ENCODE measurements around the gene FBXO10.

FBXO10 gene

GRCh38 chr9:37547328-37547878 lies 28.8 kb downstream of the FBXO10 start:
- no peaks in the 10 kb centered on the region for H3K36me3 Mint-ChIP-seq (ENCODE audit: low read depth)
- no peaks in the 10 kb centered on the region for H3K27me3 Mint-ChIP-seq
- no peak overlapping the region for H3K27ac Mint-ChIP-seq
- no peak overlapping the region for H3K4me3 Mint-ChIP-seq
- no peaks in the 10 kb centered on the region for H3K9me3 Mint-ChIP-seq
- peaks cover 8% of the 10 kb centered on the region for H3K4me1 Mint-ChIP-seq (ENCODE audit: low read depth)

GRCh38 chr9:37543468-37543867 lies 32.7 kb downstream of the FBXO10 start:
- no peaks in the 10 kb centered on the region for H3K9me3 Mint-ChIP-seq
- no peak overlapping the region for H3K27ac Mint-ChIP-seq
- H3K4me1 Mint-ChIP-seq (ENCODE audit: low read depth) = peaks cover 8% of the 10 kb centered on the region
- H3K4me3 Mint-ChIP-seq = no peak overlapping the region
- peaks cover 7% of the 10 kb centered on the region for H3K36me3 Mint-ChIP-seq (ENCODE audit: low read depth)
- H3K27me3 Mint-ChIP-seq = no peaks in the 10 kb centered on the region

- Mint-ChIP-seq H3K4me1 (ENCODE audit: low read depth) (peaks cover 8% of the 10 kb centered on the region), H3K4me3 (no peak overlapping the region), H3K27ac (no peak overlapping the region), H3K9me3 (no peaks in the 10 kb centered on the region), H3K36me3 (ENCODE audit: low read depth) (peaks cover 7% of the 10 kb centered on the region), H3K27me3 (no peaks in the 10 kb centered on the region)
Measured at GRCh38 chr9:37542895-37543294, 33.3 kb downstream of the FBXO10 start.

DNA sequence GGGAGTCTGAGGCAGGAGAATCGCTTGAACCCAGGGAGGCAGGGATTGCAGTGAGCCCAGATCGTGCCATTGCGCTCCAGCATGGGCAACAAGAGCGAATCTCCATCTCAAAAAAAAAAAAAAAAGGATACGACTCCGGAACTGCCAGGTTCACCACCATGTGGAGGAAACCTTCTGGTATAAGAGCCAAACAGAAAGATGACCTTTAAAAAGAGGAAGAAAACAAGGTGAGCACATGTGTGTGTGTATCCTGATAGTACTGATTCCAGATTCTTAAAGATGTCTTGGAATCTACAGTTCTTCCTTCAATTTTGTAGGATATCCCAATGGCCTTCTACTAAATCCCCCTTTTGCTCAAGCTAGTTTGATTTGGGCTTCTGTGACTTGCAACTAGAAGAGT lies 33.7 kb downstream of the FBXO10 start:
- Mint-ChIP-seq H3K27me3 (no peaks in the 10 kb centered on the region), H3K4me1 (ENCODE audit: low read depth) (peaks cover 8% of the 10 kb centered on the region), H3K27ac (no peak overlapping the region), H3K9me3 (no peaks in the 10 kb centered on the region), H3K36me3 (ENCODE audit: low read depth) (peaks cover 7% of the 10 kb centered on the region), H3K4me3 (no peak overlapping the region)

- Mint-ChIP-seq H3K4me1 (ENCODE audit: low read depth) (peaks cover 8% of the 10 kb centered on the region), H3K27ac (no peak overlapping the region), H3K4me3 (no peak overlapping the region), H3K9me3 (no peaks in the 10 kb centered on the region), H3K27me3 (no peaks in the 10 kb centered on the region), H3K36me3 (ENCODE audit: low read depth) (peaks cover 7% of the 10 kb centered on the region)
Measured at GRCh38 chr9:37541465-37541864, 34.7 kb downstream of the FBXO10 start.

DNA sequence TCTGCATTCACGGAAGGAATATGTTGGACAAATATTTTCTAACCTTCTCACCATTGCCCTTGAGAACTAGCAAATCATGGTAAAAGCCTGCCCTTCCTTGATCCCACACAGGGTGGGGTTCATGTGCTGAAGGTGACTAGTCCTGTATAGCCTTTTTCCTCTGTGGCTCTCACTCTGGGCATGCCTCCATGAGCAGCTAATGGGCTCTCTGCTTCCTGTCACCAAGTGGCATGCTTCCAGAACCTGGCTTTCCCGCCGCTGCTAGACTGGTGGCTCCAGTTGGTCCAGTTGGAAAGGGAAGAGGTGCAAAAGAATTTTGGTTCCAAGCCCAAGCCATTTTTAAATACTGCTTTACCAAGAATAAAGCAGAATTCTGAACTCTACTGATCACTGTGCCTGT lies 35.5 kb downstream of the FBXO10 start:
- Mint-ChIP-seq H3K27ac (no peak overlapping the region), H3K4me1 (ENCODE audit: low read depth) (peaks cover 8% of the 10 kb centered on the region), H3K4me3 (no peak overlapping the region), H3K9me3 (no peaks in the 10 kb centered on the region), H3K27me3 (no peaks in the 10 kb centered on the region), H3K36me3 (ENCODE audit: low read depth) (peaks cover 7% of the 10 kb centered on the region)

DNA sequence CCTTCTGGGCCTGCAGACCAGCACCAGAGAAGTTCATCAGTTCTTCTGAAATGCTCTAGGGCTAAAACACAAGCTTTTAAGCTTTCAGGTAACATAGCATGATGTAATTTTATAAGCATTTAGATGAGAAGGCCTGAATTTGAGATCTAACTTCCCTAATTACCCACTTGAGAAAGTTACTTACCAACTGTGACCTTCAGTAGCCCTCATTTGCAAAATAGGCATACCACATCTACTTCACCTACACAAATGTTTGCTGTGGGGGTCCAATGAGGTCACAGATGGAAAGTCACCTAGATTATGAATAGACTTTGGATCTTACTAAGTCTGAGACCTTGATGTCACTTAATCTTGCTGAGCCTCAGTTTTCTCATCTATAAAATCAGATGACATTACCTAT lies 36.5 kb downstream of the FBXO10 start:
- H3K27ac Mint-ChIP-seq = no peak overlapping the region
- no peaks in the 10 kb centered on the region for H3K27me3 Mint-ChIP-seq
- H3K4me3 Mint-ChIP-seq = no peak overlapping the region
- H3K36me3 Mint-ChIP-seq (ENCODE audit: low read depth) = peaks cover 7% of the 10 kb centered on the region
- H3K9me3 Mint-ChIP-seq = no peaks in the 10 kb centered on the region
- peaks cover 8% of the 10 kb centered on the region for H3K4me1 Mint-ChIP-seq (ENCODE audit: low read depth)

- Mint-ChIP-seq H3K9me3 (no peaks in the 10 kb centered on the region), H3K27me3 (no peaks in the 10 kb centered on the region), H3K4me1 (ENCODE audit: low read depth) (peaks cover 4% of the 10 kb centered on the region), H3K27ac (no peak overlapping the region), H3K4me3 (no peak overlapping the region), H3K36me3 (ENCODE audit: low read depth) (peaks cover 7% of the 10 kb centered on the region)
Measured at GRCh38 chr9:37538099-37538498, 38.1 kb downstream of the FBXO10 start.

DNA sequence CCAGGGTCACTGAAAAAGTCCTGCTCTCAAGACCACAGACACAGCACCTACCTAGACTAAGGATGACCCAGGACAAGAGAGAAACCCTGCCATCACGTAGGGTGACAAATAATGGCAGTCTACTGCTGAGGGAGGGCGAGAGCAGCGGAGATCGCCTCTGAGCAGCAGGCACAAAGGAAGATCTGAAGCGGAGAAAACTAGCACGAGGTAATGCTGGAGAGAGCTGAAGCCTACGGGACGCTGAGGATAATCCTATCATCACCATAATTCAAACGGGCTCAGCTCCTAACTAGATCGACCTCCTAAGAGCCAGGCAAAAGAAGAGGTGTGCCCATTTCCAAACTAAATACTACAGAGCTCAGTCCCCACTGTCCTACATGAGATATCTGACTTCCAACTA lies 41.3 kb downstream of the FBXO10 start:
- H3K27ac Mint-ChIP-seq = no peak overlapping the region
- H3K9me3 Mint-ChIP-seq = no peaks in the 10 kb centered on the region
- H3K27me3 Mint-ChIP-seq = no peaks in the 10 kb centered on the region
- peaks cover 2% of the 10 kb centered on the region for H3K4me1 Mint-ChIP-seq (ENCODE audit: low read depth)
- peaks cover 7% of the 10 kb centered on the region for H3K36me3 Mint-ChIP-seq (ENCODE audit: low read depth)
- no peak overlapping the region for H3K4me3 Mint-ChIP-seq

- Mint-ChIP-seq H3K36me3 (ENCODE audit: low read depth) (peaks cover 7% of the 10 kb centered on the region), H3K27me3 (no peaks in the 10 kb centered on the region), H3K4me3 (no peak overlapping the region), H3K4me1 (ENCODE audit: low read depth) (peaks cover 3% of the 10 kb centered on the region), H3K9me3 (no peaks in the 10 kb centered on the region), H3K27ac (no peak overlapping the region)
Measured at GRCh38 chr9:37534412-37534811, 41.8 kb downstream of the FBXO10 start.

- peaks cover 17% of the 10 kb centered on the region for H3K4me1 Mint-ChIP-seq (ENCODE audit: low read depth)
- H3K9me3 Mint-ChIP-seq = no peaks in the 10 kb centered on the region
- H3K36me3 Mint-ChIP-seq (ENCODE audit: low read depth) = peaks cover 10% of the 10 kb centered on the region
- H3K27ac Mint-ChIP-seq = no peak overlapping the region
- H3K4me3 Mint-ChIP-seq = peak overlapping the region; percentile 24
- H3K27me3 Mint-ChIP-seq = no peaks in the 10 kb centered on the region
Measured at GRCh38 chr9:37531699-37532098, 44.5 kb downstream of the FBXO10 start.

- Mint-ChIP-seq H3K4me1 (ENCODE audit: low read depth) (peaks cover 17% of the 10 kb centered on the region), H3K9me3 (no peaks in the 10 kb centered on the region), H3K27me3 (no peaks in the 10 kb centered on the region), H3K36me3 (ENCODE audit: low read depth) (peaks cover 25% of the 10 kb centered on the region), H3K4me3 (peak overlapping the region; percentile 40), H3K27ac (peak overlapping the region; percentile 67)
Measured at GRCh38 chr9:37528652-37529471, 47.3 kb downstream of the FBXO10 start.

DNA sequence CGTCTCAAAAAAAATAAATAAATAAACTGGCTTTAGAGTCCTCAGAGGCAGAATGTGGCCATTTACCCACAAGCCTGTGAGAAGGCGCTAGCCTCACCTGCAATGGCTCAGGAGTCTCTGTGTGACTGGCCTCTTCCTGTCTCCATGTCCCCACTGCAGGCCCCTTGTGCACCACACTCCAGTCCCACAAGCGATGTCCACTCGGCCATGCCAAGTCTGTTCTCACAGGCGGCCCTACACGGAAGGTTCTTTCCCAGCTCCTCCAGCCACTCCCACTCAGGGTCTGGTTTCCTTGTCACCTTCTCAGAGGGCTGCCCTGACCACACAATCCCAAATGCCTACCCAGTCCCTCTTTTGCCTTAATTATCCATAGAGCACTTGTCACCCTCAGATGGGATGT lies 52.3 kb downstream of the FBXO10 start:
- Mint-ChIP-seq H3K36me3 (ENCODE audit: low read depth) (peaks cover 39% of the 10 kb centered on the region), H3K27me3 (no peaks in the 10 kb centered on the region), H3K9me3 (no peaks in the 10 kb centered on the region), H3K4me1 (ENCODE audit: low read depth) (peaks cover 9% of the 10 kb centered on the region), H3K4me3 (no peak overlapping the region), H3K27ac (no peak overlapping the region)

DNA sequence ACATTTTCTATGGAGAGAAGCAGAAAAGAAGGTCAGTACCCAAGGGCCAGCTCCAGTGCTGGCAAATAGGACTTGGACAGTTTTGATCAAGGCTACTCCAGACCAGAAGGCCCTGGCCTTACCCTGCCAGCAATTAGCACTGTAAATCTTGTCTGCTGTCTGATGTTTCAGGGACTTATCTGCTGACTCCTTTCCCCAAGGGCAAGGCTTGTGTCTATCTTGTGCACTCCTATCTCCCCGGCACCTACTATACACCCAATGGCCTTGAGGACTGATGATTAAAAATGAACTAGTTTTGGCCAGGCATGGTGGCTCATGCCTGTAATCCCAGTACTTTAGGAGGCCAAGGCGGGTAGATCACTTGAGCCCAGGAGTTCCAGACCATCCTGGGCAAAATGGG lies 53.2 kb downstream of the FBXO10 start:
- no peak overlapping the region for H3K27ac Mint-ChIP-seq
- H3K9me3 Mint-ChIP-seq = no peaks in the 10 kb centered on the region
- H3K36me3 Mint-ChIP-seq (ENCODE audit: low read depth) = peaks cover 39% of the 10 kb centered on the region
- no peak overlapping the region for H3K4me3 Mint-ChIP-seq
- no peaks in the 10 kb centered on the region for H3K27me3 Mint-ChIP-seq
- no peaks in the 10 kb centered on the region for H3K4me1 Mint-ChIP-seq (ENCODE audit: low read depth)

DNA sequence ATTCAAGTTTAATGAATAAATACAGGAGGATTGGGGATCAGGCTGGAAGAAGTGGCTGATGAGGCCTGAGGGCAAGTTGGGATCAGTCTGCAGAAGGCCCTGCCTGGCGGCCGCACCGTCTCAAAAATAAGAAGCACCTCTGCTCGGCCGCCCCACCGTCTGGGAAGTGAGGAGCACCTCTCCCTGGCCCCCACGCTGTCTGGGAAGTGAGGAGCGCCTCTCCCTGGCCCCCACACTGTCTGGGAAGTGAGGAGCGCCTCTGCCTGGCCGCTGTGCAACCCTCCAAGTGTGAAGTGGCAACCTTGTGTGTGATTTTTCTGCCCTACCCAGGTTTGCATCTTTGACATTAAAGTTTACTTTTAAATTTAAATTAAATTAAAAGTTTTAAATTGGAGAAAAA lies 55.1 kb downstream of the FBXO10 start:
- no peak overlapping the region for H3K27ac Mint-ChIP-seq
- no peaks in the 10 kb centered on the region for H3K9me3 Mint-ChIP-seq
- no peaks in the 10 kb centered on the region for H3K4me1 Mint-ChIP-seq (ENCODE audit: low read depth)
- no peak overlapping the region for H3K4me3 Mint-ChIP-seq
- peaks cover 30% of the 10 kb centered on the region for H3K36me3 Mint-ChIP-seq (ENCODE audit: low read depth)
- no peaks in the 10 kb centered on the region for H3K27me3 Mint-ChIP-seq

- H3K27me3 Mint-ChIP-seq = no peaks in the 10 kb centered on the region
- H3K9me3 Mint-ChIP-seq = no peaks in the 10 kb centered on the region
- H3K4me3 Mint-ChIP-seq = no peak overlapping the region
- peaks cover 26% of the 10 kb centered on the region for H3K36me3 Mint-ChIP-seq (ENCODE audit: low read depth)
- H3K4me1 Mint-ChIP-seq (ENCODE audit: low read depth) = no peaks in the 10 kb centered on the region
- no peak overlapping the region for H3K27ac Mint-ChIP-seq
Measured at GRCh38 chr9:37520641-37521040, 55.5 kb downstream of the FBXO10 start.
